Measurements from ENCODE around the gene MCM7.
"Not testable (repeated sequence)": the region's sequence is repeated elsewhere in the genome, so short reads cannot be mapped to it uniquely, and the experiment has no call there.

Gene MCM7

GRCh38 chr7:100137851-100138760, 36.9 kb upstream of the MCM7 start:
- no peaks in the 10 kb centered on the region for H3K27me3 ChIP-seq
- H3K9me3 ChIP-seq (replicated peaks in 1 of 11): no peaks in the 10 kb centered on the region
- H3K36me3 ChIP-seq: no peaks in the 10 kb centered on the region
- H3K27ac ChIP-seq: no peak overlapping the region
- peaks cover 23 to 61% (median 39%) of the 10 kb centered on the region in 10 experiments for H3K4me1 ChIP-seq
- H4K20me1 ChIP-seq: no peaks in the 10 kb centered on the region
- no peak for TF ChIP-seq Cebpa-rat (IDR thresholded peaks at IDR 0.05)
- H3K9ac ChIP-seq: peak overlapping the region in 1 of 11 experiments; percentile 1; a peak in 1 of 22 replicates
- no peak overlapping the region for H3K4me3 ChIP-seq
- H3K4me2 ChIP-seq: peak overlapping the region in 10 of 11 experiments; percentile 3 to 68 (median 40); a peak in 19 of 22 replicates

- H3K4me1 ChIP-seq: peaks cover 8 to 42% (median 27%) of the 10 kb centered on the region in 10 experiments
- H3K9me3 ChIP-seq (replicated peaks in 1 of 11): no peaks in the 10 kb centered on the region
- no peaks in the 10 kb centered on the region for H4K20me1 ChIP-seq
- TF ChIP-seq Cebpa-rat (IDR thresholded peaks at IDR 0.05): no peak
- no peak overlapping the region for H3K27ac ChIP-seq
- no peaks in the 10 kb centered on the region for H3K36me3 ChIP-seq
- H3K4me3 ChIP-seq: no peak overlapping the region
- H3K27me3 ChIP-seq: peaks cover 4 to 21% (median 16%) of the 10 kb centered on the region in 11 experiments; a peak in 12 of 22 replicates
- peak overlapping the region in 7 of 11 experiments; percentile 11 to 56 (median 31); a peak in 11 of 22 replicates for H3K4me2 ChIP-seq
- 0 out of 22 replicates have a peak overlapping the region, but pooled peaks of 1 of the 11 experiments have one; percentile 1 for H3K9ac ChIP-seq
Measured at GRCh38 chr7:100132697-100133151, 31.5 kb upstream of the MCM7 start.

DNA sequence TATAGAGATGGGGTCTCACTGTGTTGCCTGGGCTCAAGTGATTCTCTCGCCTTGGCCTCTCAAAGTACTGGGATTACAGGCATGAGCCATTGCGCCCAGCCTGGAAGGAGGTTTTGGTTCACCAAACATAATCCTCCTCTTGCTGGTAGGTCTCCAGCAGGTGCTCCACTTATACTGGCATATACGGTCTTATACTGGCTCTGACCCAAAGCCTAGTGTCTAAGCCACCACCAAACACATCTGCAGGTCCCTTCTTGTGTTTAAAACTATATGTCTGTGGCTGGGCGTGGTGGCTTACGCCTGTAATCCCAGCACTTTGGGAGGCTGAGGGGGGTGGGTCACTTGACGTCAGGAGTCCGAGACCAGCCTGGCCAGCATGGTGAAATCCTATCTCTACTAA, 30.9 kb upstream of the MCM7 start:
- H3K27ac ChIP-seq: no peak overlapping the region
- H3K27me3 ChIP-seq: peaks cover 4 to 26% (median 20%) of the 10 kb centered on the region in 11 experiments; a peak in 12 of 22 replicates
- no peak for TF ChIP-seq Cebpa-rat (IDR thresholded peaks at IDR 0.05)
- H3K9me3 ChIP-seq (replicated peaks in 1 of 11): no peaks in the 10 kb centered on the region
- H3K4me2 ChIP-seq: peak overlapping the region in 8 of 11 experiments; percentile 11 to 56 (median 28); a peak in 11 of 22 replicates
- no peaks in the 10 kb centered on the region for H3K36me3 ChIP-seq
- 0 out of 22 replicates have a peak overlapping the region, but pooled peaks of 3 of the 11 experiments have one; percentile 1 to 6 (median 1) for H3K9ac ChIP-seq
- no peaks in the 10 kb centered on the region for H4K20me1 ChIP-seq
- H3K4me1 ChIP-seq: peaks cover 9 to 44% (median 28%) of the 10 kb centered on the region in 10 experiments
- no peak overlapping the region for H3K4me3 ChIP-seq

DNA sequence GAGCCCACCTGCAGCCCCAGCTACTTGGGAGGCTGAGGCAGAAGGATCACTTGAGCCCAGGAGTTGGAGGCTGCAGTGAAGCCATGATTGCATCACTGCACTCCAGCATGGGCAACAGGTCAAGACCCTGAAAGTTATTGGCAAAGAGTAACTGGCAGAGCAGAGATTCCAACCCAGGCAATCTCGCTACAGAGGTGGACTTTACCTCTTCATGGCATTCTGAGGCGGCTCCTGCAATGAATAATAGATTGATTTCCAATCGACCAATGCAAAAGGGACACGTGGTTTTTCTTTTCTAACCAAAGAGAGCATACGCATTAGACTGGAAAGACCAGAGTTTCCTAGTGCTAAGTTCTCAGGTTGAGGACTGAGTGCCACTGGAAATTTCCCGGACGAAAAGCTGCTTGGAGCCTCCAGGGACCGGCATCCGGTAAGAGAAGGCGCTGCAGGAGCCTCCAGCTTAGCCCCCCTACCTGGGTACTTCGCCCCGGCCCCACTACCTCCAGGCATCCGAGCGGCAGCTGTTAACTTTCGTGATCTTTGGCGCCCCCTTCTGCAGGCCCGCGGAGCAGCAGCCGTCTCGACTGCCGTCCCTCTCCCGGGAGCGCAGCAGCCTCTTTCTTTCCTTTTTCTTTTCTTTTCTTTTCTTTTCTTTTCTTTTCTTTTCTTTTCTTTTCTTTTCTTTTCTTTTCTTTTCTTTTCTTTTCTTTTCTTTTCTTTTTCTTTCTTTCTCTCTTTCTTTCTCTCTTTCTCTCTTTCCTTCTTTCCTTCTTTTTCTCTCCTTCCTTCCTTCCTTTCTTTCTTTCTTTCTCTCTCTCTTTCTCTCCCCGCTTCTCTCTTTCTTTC, 29.6 kb upstream of the MCM7 start:
- no peaks in the 10 kb centered on the region for H3K9me3 ChIP-seq (replicated peaks in 1 of 11)
- H3K9ac ChIP-seq: peak overlapping the region in 1 of 11 experiments; percentile 31; a peak in 3 of 22 replicates
- H3K4me2 ChIP-seq: peak overlapping the region; percentile 9 to 65 (median 39); a peak in 16 of 22 replicates
- no peaks in the 10 kb centered on the region for H4K20me1 ChIP-seq
- H3K27ac ChIP-seq: no peak overlapping the region
- peaks cover 4 to 26% (median 20%) of the 10 kb centered on the region in 11 experiments; a peak in 12 of 22 replicates for H3K27me3 ChIP-seq
- no peak overlapping the region for H3K4me3 ChIP-seq
- H3K4me1 ChIP-seq: peaks cover 14 to 48% (median 34%) of the 10 kb centered on the region in 10 experiments
- no peaks in the 10 kb centered on the region for H3K36me3 ChIP-seq
- TF ChIP-seq Cebpa-rat (IDR thresholded peaks at IDR 0.05): no peak

DNA sequence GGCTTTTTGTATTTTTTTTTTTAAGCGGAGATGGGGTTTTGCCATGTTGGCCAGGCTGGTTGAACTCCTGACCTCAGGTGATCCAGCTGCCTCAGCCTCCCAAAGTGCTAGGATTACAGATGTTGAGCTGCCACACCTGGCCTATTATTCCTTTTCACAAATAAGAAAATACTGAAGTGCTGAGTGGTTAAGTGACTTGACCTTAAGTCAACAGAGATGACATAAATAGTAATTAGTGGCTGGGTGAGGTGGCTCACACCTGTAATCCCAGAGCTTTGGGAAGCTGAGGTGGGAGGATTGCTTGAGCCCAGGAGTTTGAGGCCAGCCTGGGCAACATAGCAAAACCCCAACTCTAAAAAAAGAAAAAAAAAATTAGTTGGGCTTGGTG, 29.0 kb upstream of the MCM7 start:
- 0 out of 22 replicates have a peak overlapping the region, but pooled peaks of 1 of the 11 experiments have one; percentile 34 for H3K4me2 ChIP-seq
- not testable (repeated sequence) for H3K36me3 ChIP-seq

GRCh38 chr7:100128637-100128963, 27.4 kb upstream of the MCM7 start:
- H3K9me3 ChIP-seq (replicated peaks in 1 of 11): no peaks in the 10 kb centered on the region
- no peak overlapping the region for H3K27ac ChIP-seq
- H3K4me2 ChIP-seq: peak overlapping the region; percentile 89 to 100 (median 99)
- peak overlapping the region in 3 of 11 experiments; percentile 86 to 89 (median 87); a peak in 2 of 22 replicates for H3K9ac ChIP-seq
- peaks cover 4 to 26% (median 20%) of the 10 kb centered on the region in 11 experiments; a peak in 12 of 22 replicates for H3K27me3 ChIP-seq
- H3K36me3 ChIP-seq: peaks cover 0 to 6% (median 0%) of the 10 kb centered on the region in 11 experiments; a peak in 4 of 22 replicates
- H3K4me3 ChIP-seq: peak overlapping the region in 1 of 10 experiments; percentile 91; a peak in 2 of 20 replicates
- no peak for TF ChIP-seq Cebpa-rat (IDR thresholded peaks at IDR 0.05)
- H3K4me1 ChIP-seq: peaks cover 35 to 70% (median 54%) of the 10 kb centered on the region in 10 experiments
- no peaks in the 10 kb centered on the region for H4K20me1 ChIP-seq

More for the DNA sequence above, 29.0 kb upstream of the MCM7 start:
- not testable (repeated sequence) for H3K4me3 ChIP-seq; H3K9ac ChIP-seq; H4K20me1 ChIP-seq; H3K9me3 ChIP-seq (replicated peaks in 1 of 11); H3K27ac ChIP-seq
- H3K4me1 ChIP-seq: peaks cover 20 to 54% (median 39%) of the 10 kb centered on the region in 10 experiments
- peaks cover 4 to 26% (median 20%) of the 10 kb centered on the region in 11 experiments; a peak in 12 of 22 replicates for H3K27me3 ChIP-seq

- Histone ChIP-seq H3K27ac (peak overlapping the region; percentile 77 to 94 (median 87)), H4K20me1 (no peaks in the 10 kb centered on the region), H3K4me1 (peaks cover 35 to 69% (median 54%) of the 10 kb centered on the region in 10 experiments), H3K9ac (peak overlapping the region; percentile 83 to 91 (median 86)), H3K4me3 (peak overlapping the region; percentile 66 to 91 (median 80)), H3K27me3 (peaks cover 4 to 26% (median 20%) of the 10 kb centered on the region in 11 experiments; a peak in 12 of 22 replicates), H3K4me2 (peak overlapping the region; percentile 89 to 100 (median 99)), H3K9me3 (replicated peaks in 1 of 11) (no peaks in the 10 kb centered on the region), H3K36me3 (peaks cover 0 to 10% (median 3%) of the 10 kb centered on the region in 11 experiments; a peak in 7 of 22 replicates)
- TF ChIP-seq Cebpa-rat (IDR thresholded peaks at IDR 0.05): no peak
Measured at GRCh38 chr7:100127866-100128636, 26.9 kb upstream of the MCM7 start.

Measured in BLaER1 treated with 17β-estradiol and CSF1 and Interleukin-3, amounts not matched to agents 10 nM and 100 nM (cell line).